ENCODE measurements around the gene ZMIZ1. TPM values are rescaled to one million over a fixed set of nuclear protein-coding genes. Genes with fewer than 3 reads are reported as not detected.

The ZMIZ1 gene
- total RNA-seq, 1 experiment from 2014 or later = 28.4 TPM

DNA sequence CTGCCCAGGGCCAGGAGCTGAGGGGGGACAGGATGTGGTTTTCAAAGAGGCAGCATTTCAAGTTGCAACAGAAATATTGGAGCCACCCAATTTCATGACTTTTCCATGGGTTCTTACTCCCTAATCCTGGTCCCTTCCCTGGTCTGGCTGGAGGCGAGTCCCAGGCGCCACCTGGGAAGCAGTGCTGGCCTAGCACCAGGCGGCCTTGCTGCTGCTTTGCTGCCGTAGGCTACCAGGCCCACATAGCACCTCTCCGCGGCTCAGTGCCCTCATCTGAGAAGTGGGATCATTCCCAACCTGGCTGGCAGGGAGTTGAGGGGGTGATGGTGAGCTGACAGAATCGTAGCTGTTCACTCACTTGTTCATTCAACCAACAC is 33.7 kb downstream of the ZMIZ1 start (continued):
- TF ChIP-seq, protein P1, sequence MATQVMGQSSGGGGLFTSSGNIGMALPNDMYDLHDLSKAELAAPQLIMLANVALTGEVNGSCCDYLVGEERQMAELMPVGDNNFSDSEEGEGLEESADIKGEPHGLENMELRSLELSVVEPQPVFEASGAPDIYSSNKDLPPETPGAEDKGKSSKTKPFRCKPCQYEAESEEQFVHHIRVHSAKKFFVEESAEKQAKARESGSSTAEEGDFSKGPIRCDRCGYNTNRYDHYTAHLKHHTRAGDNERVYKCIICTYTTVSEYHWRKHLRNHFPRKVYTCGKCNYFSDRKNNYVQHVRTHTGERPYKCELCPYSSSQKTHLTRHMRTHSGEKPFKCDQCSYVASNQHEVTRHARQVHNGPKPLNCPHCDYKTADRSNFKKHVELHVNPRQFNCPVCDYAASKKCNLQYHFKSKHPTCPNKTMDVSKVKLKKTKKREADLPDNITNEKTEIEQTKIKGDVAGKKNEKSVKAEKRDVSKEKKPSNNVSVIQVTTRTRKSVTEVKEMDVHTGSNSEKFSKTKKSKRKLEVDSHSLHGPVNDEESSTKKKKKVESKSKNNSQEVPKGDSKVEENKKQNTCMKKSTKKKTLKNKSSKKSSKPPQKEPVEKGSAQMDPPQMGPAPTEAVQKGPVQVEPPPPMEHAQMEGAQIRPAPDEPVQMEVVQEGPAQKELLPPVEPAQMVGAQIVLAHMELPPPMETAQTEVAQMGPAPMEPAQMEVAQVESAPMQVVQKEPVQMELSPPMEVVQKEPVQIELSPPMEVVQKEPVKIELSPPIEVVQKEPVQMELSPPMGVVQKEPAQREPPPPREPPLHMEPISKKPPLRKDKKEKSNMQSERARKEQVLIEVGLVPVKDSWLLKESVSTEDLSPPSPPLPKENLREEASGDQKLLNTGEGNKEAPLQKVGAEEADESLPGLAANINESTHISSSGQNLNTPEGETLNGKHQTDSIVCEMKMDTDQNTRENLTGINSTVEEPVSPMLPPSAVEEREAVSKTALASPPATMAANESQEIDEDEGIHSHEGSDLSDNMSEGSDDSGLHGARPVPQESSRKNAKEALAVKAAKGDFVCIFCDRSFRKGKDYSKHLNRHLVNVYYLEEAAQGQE (IDR thresholded peaks at IDR 0.05; ENCODE audit: low read depth) = no peak
- TF ChIP-seq RAD21 (IDR thresholded peaks at IDR 0.05; ENCODE audit: low read depth) (no peak), TCF7L2 (IDR thresholded peaks at IDR 0.05; ENCODE audit: borderline replicate concordance, extremely low read depth, insufficient read depth, insufficient read length) (no peak), SIN3A (IDR thresholded peaks at IDR 0.05; ENCODE audit: low read depth) (no peak)

DNA sequence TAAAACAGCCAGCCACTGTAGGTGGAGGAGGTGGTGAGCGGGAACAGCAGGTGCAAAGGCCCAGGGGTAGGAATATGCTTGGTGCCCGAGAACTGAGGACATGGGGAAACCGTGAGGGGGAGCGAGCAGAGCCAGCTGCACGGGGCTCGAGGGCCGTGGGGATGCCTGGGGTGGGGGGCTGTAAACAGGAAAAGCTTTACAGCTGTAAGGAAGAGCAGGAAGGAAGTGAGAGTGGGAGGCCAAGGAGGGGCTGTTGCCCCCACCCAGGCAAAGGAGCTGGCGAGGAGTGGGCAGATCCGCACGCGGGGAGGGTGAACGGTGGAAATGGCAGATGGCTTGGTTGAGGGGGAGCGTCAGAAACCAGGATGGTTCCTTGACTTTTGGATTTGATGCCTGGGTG is 34.4 kb downstream of the ZMIZ1 start:
- RAD21 ChIA-PET (ENCODE audit: low non-redundant PET in 1 of 2, low total read pairs in 2 of 2, uncharacterized antibody in 2 of 2, unreplicated experiment in 2 of 2) = no interaction called here
- H3K4me3 ChIP-seq (replicated peaks in 1 of 2; ENCODE audit: low read depth in 1 of 2, low read length in 2 of 2) = no peak overlapping the region
- no peak for ATAC-seq
- no peak overlapping the region for H3K27ac ChIP-seq (ENCODE audit: low read depth, low read length)
- CTCF ChIA-PET = interaction anchor here (0.6 kb wide), 1 partner anchor 21 kb away, joined by 3 read pairs; no protein-coding TSS in a partner anchor
- H4K20me1 ChIP-seq (ENCODE audit: insufficient read depth) = no peaks in the 10 kb centered on the region
- H3K79me2 ChIP-seq (ENCODE audit: insufficient read depth, low read length) = peaks cover 53% of the 10 kb centered on the region
- no peaks in the 10 kb centered on the region for H3K9me2 ChIP-seq (ENCODE audit: insufficient read depth)
- H3K27me3 ChIP-seq (ENCODE audit: insufficient read depth, low read length) = no peaks in the 10 kb centered on the region
- no peaks in the 10 kb centered on the region for H3K36me3 ChIP-seq (ENCODE audit: control insufficient read depth in 1 of 2, insufficient read depth in 2 of 2, low read length in 2 of 2)
- no peak overlapping the region for H3K4me2 ChIP-seq (ENCODE audit: low read length)
- H3K4me1 ChIP-seq (ENCODE audit: control insufficient read depth in 1 of 2, insufficient read depth in 2 of 2, low read length in 2 of 2) = peaks cover 25 to 27% of the 10 kb centered on the region in 2 experiments
- no peak for DNase-seq (ENCODE audit: low read depth, low spot score)
- H3K9me3 ChIP-seq (ENCODE audit: control insufficient read depth in 1 of 2, insufficient read depth in 1 of 2, low read depth in 1 of 2, low read length in 2 of 2) = no peaks in the 10 kb centered on the region
- H2AFZ ChIP-seq (ENCODE audit: low read depth, low read length, poor library complexity, severe bottlenecking) = no peak overlapping the region
- POLR2A ChIA-PET = no interaction called here
- intact Hi-C loops (cut with micrococcal nuclease) = no loop called here
- no TSS peak for BruUV-seq (replicated peaks)
- H3K9ac ChIP-seq (ENCODE audit: low read length) = no peak overlapping the region
- TF ChIP-seq ZNF274 (IDR thresholded peaks at IDR 0.05; ENCODE audit: low read depth, low read length) (no peak), RAD21 (IDR thresholded peaks at IDR 0.05; ENCODE audit: low read depth) (no peak), FOSL1 (IDR thresholded peaks at IDR 0.05; ENCODE audit: low read depth) (no peak), EZH2 (IDR thresholded peaks at IDR 0.05) (no peak), CEBPB (IDR thresholded peaks at IDR 0.05; ENCODE audit: low read depth) (no peak), CBX3 (IDR thresholded peaks at IDR 0.05; ENCODE audit: low read depth) (no peak), ZFX (IDR thresholded peaks at IDR 0.05) (no peak), SRF (IDR thresholded peaks at IDR 0.05; ENCODE audit: low read depth) (no peak)
- TF ChIP-seq, protein P2, sequence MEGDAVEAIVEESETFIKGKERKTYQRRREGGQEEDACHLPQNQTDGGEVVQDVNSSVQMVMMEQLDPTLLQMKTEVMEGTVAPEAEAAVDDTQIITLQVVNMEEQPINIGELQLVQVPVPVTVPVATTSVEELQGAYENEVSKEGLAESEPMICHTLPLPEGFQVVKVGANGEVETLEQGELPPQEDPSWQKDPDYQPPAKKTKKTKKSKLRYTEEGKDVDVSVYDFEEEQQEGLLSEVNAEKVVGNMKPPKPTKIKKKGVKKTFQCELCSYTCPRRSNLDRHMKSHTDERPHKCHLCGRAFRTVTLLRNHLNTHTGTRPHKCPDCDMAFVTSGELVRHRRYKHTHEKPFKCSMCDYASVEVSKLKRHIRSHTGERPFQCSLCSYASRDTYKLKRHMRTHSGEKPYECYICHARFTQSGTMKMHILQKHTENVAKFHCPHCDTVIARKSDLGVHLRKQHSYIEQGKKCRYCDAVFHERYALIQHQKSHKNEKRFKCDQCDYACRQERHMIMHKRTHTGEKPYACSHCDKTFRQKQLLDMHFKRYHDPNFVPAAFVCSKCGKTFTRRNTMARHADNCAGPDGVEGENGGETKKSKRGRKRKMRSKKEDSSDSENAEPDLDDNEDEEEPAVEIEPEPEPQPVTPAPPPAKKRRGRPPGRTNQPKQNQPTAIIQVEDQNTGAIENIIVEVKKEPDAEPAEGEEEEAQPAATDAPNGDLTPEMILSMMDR (IDR thresholded peaks at IDR 0.05 in 2 of 3, conservative IDR thresholded peaks at IDR 0.05 in 1 of 3; ENCODE audit: borderline replicate concordance in 1 of 3, insufficient read depth in 1 of 3, low read depth in 2 of 3, low read length in 2 of 3) = no peak
- TF ChIP-seq, protein P3, sequence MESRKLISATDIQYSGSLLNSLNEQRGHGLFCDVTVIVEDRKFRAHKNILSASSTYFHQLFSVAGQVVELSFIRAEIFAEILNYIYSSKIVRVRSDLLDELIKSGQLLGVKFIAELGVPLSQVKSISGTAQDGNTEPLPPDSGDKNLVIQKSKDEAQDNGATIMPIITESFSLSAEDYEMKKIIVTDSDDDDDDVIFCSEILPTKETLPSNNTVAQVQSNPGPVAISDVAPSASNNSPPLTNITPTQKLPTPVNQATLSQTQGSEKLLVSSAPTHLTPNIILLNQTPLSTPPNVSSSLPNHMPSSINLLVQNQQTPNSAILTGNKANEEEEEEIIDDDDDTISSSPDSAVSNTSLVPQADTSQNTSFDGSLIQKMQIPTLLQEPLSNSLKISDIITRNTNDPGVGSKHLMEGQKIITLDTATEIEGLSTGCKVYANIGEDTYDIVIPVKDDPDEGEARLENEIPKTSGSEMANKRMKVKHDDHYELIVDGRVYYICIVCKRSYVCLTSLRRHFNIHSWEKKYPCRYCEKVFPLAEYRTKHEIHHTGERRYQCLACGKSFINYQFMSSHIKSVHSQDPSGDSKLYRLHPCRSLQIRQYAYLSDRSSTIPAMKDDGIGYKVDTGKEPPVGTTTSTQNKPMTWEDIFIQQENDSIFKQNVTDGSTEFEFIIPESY (IDR thresholded peaks at IDR 0.05; ENCODE audit: extremely low read depth, insufficient replicate concordance, low read length) = no peak
- TF ChIP-seq, protein P4, sequence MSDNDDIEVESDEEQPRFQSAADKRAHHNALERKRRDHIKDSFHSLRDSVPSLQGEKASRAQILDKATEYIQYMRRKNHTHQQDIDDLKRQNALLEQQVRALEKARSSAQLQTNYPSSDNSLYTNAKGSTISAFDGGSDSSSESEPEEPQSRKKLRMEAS (IDR thresholded peaks at IDR 0.05) = no peak
